ENCODE data around the gene GOLGA2. TPM values are rescaled to one million over a fixed set of nuclear protein-coding genes. Genes with fewer than 3 reads are reported as not detected.

The GOLGA2 gene
- total RNA-seq, 2 experiments from 2014 or later, result 44.3 to 48.3 TPM

GRCh38 chr9:128321343-128321742 is 45.5 kb upstream of the GOLGA2 start:
- H3K27ac Mint-ChIP-seq, result peak overlapping the region; percentile 93
- POLR2A ChIA-PET, result interaction anchor here (1.0 to 2.2 kb wide), 2 partner anchors 20 to 45 kb away, joined by 4 to 8 read pairs; partner anchors contain the start of genes GOLGA2 and SWI5

GRCh38 chr9:128317629-128318028 is 41.8 kb upstream of the GOLGA2 start:
- TF ChIP-seq, protein P1, sequence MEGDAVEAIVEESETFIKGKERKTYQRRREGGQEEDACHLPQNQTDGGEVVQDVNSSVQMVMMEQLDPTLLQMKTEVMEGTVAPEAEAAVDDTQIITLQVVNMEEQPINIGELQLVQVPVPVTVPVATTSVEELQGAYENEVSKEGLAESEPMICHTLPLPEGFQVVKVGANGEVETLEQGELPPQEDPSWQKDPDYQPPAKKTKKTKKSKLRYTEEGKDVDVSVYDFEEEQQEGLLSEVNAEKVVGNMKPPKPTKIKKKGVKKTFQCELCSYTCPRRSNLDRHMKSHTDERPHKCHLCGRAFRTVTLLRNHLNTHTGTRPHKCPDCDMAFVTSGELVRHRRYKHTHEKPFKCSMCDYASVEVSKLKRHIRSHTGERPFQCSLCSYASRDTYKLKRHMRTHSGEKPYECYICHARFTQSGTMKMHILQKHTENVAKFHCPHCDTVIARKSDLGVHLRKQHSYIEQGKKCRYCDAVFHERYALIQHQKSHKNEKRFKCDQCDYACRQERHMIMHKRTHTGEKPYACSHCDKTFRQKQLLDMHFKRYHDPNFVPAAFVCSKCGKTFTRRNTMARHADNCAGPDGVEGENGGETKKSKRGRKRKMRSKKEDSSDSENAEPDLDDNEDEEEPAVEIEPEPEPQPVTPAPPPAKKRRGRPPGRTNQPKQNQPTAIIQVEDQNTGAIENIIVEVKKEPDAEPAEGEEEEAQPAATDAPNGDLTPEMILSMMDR (IDR thresholded peaks at IDR 0.05), result no peak
- Mint-ChIP-seq H3K27me3 (no peaks in the 10 kb centered on the region), H3K4me3 (no peak overlapping the region), H3K36me3 (ENCODE audit: low read depth) (peaks cover 48% of the 10 kb centered on the region), H3K27ac (no peak overlapping the region), H3K9me3 (no peaks in the 10 kb centered on the region), H3K4me1 (ENCODE audit: low read depth) (peaks cover 13% of the 10 kb centered on the region)
- Histone ChIP-seq H3K9me3 (ENCODE audit: control insufficient read depth in 1 of 2, insufficient read depth in 1 of 2, low read length in 2 of 2) (no peaks in the 10 kb centered on the region), H3K4me1 (ENCODE audit: insufficient read depth, low read length) (peaks cover 11% of the 10 kb centered on the region), H3K27ac (ENCODE audit: low read depth in 1 of 2, low read length in 2 of 2) (no peak overlapping the region), H3K36me3 (ENCODE audit: insufficient read depth, low read length) (peaks cover 45% of the 10 kb centered on the region), H3K4me3 (ENCODE audit: low read length) (no peak overlapping the region), H3K27me3 (ENCODE audit: control insufficient read depth in 1 of 2, insufficient read depth in 2 of 2, low read length in 2 of 2) (no peaks in the 10 kb centered on the region)
- CTCF ChIA-PET, result no interaction called here
- no peak for DNase-seq
- ATAC-seq (ENCODE audit: poor library complexity), result no peak
- intact Hi-C loops (cut with DNase I, micrococcal nuclease), result no loop called here
- POLR2A ChIA-PET, result no interaction called here

More at GRCh38 chr9:128321343-128321742, 45.5 kb upstream of the GOLGA2 start:
- Mint-ChIP-seq H3K9me3 (no peaks in the 10 kb centered on the region), H3K27me3 (no peaks in the 10 kb centered on the region), H3K4me1 (ENCODE audit: low read depth) (peaks cover 31% of the 10 kb centered on the region), H3K4me3 (no peak overlapping the region), H3K36me3 (ENCODE audit: low read depth) (peaks cover 52% of the 10 kb centered on the region)
- no peaks in the 10 kb centered on the region for H3K9me3 ChIP-seq (ENCODE audit: control insufficient read depth in 1 of 2, insufficient read depth in 1 of 2, low read length in 2 of 2)
- peaks cover 33% of the 10 kb centered on the region for H3K36me3 ChIP-seq (ENCODE audit: insufficient read depth, low read length)
- peak overlapping the region; percentile 80 for H3K4me3 ChIP-seq (ENCODE audit: low read length)
- TF ChIP-seq, protein P1 (IDR thresholded peaks at IDR 0.05), result no peak
- peaks cover 32% of the 10 kb centered on the region for H3K4me1 ChIP-seq (ENCODE audit: insufficient read depth, low read length)
- ATAC-seq (ENCODE audit: poor library complexity) (no peak), DNase-seq (no peak)
- CTCF ChIA-PET, result interaction anchor here (1.5 kb wide), 1 partner anchor 20 kb away, joined by 5 read pairs; no protein-coding TSS in a partner anchor
- no peak overlapping the region for H3K27ac ChIP-seq (ENCODE audit: low read depth in 1 of 2, low read length in 2 of 2)
- intact Hi-C loops (cut with DNase I, micrococcal nuclease), result loop anchor here in 1 of 2 experiments (5.0 to 10.0 kb wide), 4 partner anchors 129 to 466 kb away; partner anchors contain the start of genes CIZ1, ODF2, PTGES2 and TBC1D13
- no peaks in the 10 kb centered on the region for H3K27me3 ChIP-seq (ENCODE audit: control insufficient read depth in 1 of 2, insufficient read depth in 2 of 2, low read length in 2 of 2)

- Mint-ChIP-seq H3K9me3 (no peaks in the 10 kb centered on the region), H3K27me3 (no peaks in the 10 kb centered on the region), H3K4me1 (ENCODE audit: low read depth) (peaks cover 1% of the 10 kb centered on the region), H3K27ac (no peak overlapping the region), H3K4me3 (no peak overlapping the region), H3K36me3 (ENCODE audit: low read depth) (peaks cover 40% of the 10 kb centered on the region)
- H3K4me1 ChIP-seq (ENCODE audit: insufficient read depth, low read length), result peaks cover 3% of the 10 kb centered on the region
- ATAC-seq (ENCODE audit: poor library complexity) (no peak), DNase-seq (no peak)
- H3K4me3 ChIP-seq (ENCODE audit: low read length), result no peak overlapping the region
- no peak overlapping the region for H3K27ac ChIP-seq (ENCODE audit: low read depth in 1 of 2, low read length in 2 of 2)
- intact Hi-C loops (cut with DNase I, micrococcal nuclease), result no loop called here
- TF ChIP-seq, protein P1 (IDR thresholded peaks at IDR 0.05), result no peak
- CTCF ChIA-PET, result no interaction called here
- no peaks in the 10 kb centered on the region for H3K27me3 ChIP-seq (ENCODE audit: control insufficient read depth in 1 of 2, insufficient read depth in 2 of 2, low read length in 2 of 2)
- no peaks in the 10 kb centered on the region for H3K9me3 ChIP-seq (ENCODE audit: control insufficient read depth in 1 of 2, insufficient read depth in 1 of 2, low read length in 2 of 2)
- POLR2A ChIA-PET, result no interaction called here
- H3K36me3 ChIP-seq (ENCODE audit: insufficient read depth, low read length), result peaks cover 48% of the 10 kb centered on the region
These were observed 40.6 kb upstream of the GOLGA2 start for GRCh38 chr9:128316421-128316820.

All from CD4-positive, alpha-beta T cell (primary cell).